OCI-M2 (cell line): ENCODE measurements around the gene ZNF358.

Source experiments
- DNase-seq: peaks from one replicate; lab custom pipeline; 2025; ENCODE audit not compliant: unreplicated experiment; lab: John Stamatoyannopoulos, UW

ZNF358 gene

GRCh38 chr19:7519361-7520130 is 3.6 kb downstream of the ZNF358 start:
- no peak for DNase-seq

GRCh38 chr19:7520131-7521051 is 4.5 kb downstream of the ZNF358 start:
- DNase-seq: no peak

DNA sequence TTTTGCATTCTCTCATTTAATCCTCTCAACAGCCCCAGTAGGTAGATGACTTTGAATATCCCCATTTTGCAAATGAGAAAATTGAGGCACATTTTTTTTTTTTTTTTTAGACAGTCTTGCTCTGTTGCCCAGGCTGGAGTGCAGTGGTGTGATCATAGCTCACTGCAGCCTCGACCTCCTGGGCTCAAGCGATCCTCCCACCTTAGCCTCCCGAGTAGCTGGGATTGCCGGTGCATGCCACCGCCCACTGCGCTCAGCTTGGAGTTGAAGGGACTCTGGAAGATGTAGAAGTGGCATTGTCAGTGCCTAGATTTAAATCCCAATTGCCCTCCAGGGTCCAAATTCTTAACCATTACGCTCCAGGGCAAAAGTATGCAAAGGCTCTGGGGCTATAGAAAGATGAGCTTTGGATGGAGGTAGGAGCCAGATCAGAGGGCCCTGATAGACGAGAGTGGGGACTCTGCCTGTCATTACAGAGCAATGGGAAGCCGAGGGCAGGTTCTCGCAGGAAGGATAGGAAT is 5.7 kb downstream of the ZNF358 start:
- no peak for DNase-seq

GRCh38 chr19:7522072-7522922 is 6.4 kb downstream of the ZNF358 start, which contains the start of gene MCOLN1:
Gene MCOLN1 (plus strand): TSS chr19:7522624. CDS start chr19:7522751, 127 bp downstream.
- DNase-seq: peak; percentile 82

- DNase-seq: no peak
Observed at GRCh38 chr19:7522923-7523667, 7.2 kb downstream of the ZNF358 start.

- DNase-seq: no peak
Observed at GRCh38 chr19:7524523-7524922, 8.6 kb downstream of the ZNF358 start.

- no peak for DNase-seq
Observed at GRCh38 chr19:7524992-7525739, 9.3 kb downstream of the ZNF358 start.

GRCh38 chr19:7526059-7526929 is 10.4 kb downstream of the ZNF358 start:
- DNase-seq: no peak

DNA sequence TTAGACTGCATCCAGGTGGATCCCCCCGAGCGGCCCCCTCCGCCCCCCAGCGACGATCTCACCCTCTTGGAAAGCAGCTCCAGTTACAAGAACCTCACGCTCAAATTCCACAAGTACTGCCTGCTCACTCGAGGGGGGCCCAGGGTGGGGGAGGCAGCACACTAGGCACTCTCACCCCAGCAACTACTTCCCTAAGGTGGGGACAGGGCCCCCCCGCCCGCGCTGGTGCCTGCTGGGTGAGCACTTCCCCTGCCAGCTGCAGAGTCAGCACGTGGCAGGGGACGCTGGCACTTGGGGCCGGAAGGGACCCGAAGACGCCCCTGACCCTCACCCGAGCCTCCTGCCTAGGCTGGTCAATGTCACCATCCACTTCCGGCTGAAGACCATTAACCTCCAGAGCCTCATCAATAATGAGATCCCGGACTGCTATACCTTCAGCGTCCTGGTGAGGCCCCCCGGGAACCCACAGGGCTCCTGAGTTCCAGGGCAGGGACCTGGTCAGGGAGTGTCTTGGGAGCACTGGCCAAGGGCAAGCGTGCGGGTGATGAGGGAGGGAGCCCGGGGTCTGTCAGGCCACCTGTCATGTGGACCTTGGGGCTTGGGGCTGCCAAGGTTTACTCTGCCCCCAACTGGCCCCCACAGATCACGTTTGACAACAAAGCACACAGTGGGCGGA is 11.8 kb downstream of the ZNF358 start:
- no peak for DNase-seq

- no peak for DNase-seq
Observed at GRCh38 chr19:7528192-7528519, 12.3 kb downstream of the ZNF358 start.

DNA sequence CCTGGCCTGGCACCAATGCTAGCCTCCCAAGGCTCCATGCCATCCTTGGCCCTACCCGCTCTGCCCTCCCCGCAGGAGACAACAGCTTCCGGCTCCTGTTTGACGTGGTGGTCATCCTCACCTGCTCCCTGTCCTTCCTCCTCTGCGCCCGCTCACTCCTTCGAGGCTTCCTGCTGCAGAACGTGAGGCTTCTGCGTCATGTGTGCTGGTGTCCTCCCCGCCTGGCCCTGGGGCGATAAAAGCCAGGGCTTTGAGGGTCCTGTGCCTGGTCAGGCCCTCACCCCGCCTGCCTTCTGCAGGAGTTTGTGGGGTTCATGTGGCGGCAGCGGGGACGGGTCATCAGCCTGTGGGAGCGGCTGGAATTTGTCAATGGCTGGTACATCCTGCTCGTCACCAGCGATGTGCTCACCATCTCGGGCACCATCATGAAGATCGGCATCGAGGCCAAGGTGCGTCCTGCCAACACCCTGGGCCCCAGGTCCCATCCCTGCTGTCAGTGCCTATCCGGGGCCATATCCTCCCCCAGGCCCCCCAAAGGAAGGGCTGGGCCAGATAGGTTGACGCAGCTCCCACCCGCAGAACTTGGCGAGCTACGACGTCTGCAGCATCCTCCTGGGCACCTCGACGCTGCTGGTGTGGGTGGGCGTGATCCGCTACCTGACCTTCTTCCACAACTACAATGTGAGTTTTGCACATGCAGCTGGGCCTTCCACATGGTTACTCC is 12.8 kb downstream of the ZNF358 start:
- no peak for DNase-seq

GRCh38 chr19:7529246-7529600 is 13.3 kb downstream of the ZNF358 start:
- no peak for DNase-seq

DNA sequence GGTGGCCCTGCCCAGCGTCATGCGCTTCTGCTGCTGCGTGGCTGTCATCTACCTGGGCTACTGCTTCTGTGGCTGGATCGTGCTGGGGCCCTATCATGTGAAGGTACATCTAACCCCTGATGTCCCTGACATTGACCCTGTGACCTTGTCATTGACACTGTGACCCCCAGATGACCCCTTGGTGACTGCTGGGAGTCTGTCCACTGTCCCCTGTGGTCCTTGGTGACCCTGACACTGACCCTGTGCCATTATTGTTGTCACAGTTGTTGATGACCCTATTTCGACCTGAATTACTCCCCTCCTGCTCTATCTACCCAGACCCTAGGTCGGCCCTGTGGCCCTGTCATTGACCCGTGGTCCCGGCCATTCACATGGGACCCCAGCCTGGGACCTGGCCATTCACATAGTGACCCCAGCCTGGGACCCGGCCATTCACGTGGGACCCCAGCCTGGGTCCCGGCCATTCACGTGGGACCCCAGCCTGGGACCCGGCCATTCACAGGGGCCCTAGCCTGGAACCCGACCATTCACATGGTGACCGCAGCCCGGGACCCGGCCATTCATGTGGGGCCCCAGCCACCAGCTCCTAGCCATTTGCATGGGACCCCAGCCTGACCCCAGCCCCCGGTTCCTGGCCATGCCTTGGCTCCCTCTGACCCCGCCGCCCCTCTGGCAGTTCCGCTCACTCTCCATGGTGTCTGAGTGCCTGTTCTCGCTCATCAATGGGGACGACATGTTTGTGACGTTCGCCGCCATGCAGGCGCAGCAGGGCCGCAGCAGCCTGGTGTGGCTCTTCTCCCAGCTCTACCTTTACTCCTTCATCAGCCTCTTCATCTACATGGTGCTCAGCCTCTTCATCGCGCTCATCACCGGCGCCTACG is 13.9 kb downstream of the ZNF358 start:
- DNase-seq: no peak

- DNase-seq: no peak
Observed at GRCh38 chr19:7533281-7533885, 17.5 kb downstream of the ZNF358 start.

GRCh38 chr19:7533925-7534480 is 18.1 kb downstream of the ZNF358 start:
- DNase-seq: no peak

- DNase-seq: no peak
Observed at GRCh38 chr19:7534531-7535046, 18.7 kb downstream of the ZNF358 start.
